Right lobe of liver (tissue), 6 donors: ENCODE measurements around the gene ATRNL1. TPM values are rescaled to one million over a fixed set of nuclear protein-coding genes. Genes with fewer than 3 reads are reported as not detected.
"Not testable (repeated sequence)": the region's sequence is repeated elsewhere in the genome, so short reads cannot be mapped to it uniquely, and the experiment has no call there.

Experiments
- ATAC-seq, 4 donors: fragments of 200-7000 bp; cut with Tn5 transposase; one replicate each; pipeline ENCODE4 v1.9.1; 2020; ENCODE audit warnings: mild to moderate bottlenecking in 4 of 4, moderate library complexity in 4 of 4
- DNase-seq, 3 donors: peaks; one replicate each; pipeline ENCODE4 v3.0.0-alpha.2; 2020
- H3K27ac ChIP-seq, 3 donors: fragments of 200-600 bp; one replicate each; pipeline ENCODE4 v1.8.0; 2022
- H3K27me3 ChIP-seq, 2 donors: fragments of 200-600 bp; one replicate each; pipeline ENCODE4 v1.8.0; 2022
- H3K36me3 ChIP-seq, 4 donors: fragments of 200-600 bp; sonication (generic) in 1 of 4; one replicate each; pipeline versions ENCODE4 v1.5.1 to v1.8.0; 2017 to 2022; ENCODE audit warnings: control low read depth in 1 of 4
- H3K4me1 ChIP-seq, 4 donors: fragments of 200-600 bp; sonication (generic) in 1 of 4; one replicate each; pipeline versions ENCODE4 v1.5.1 to v1.8.0; 2017 to 2022; ENCODE audit warnings: control low read depth in 1 of 4
- H3K4me3 ChIP-seq, 3 donors: fragments of 200-600 bp; one replicate each; pipeline ENCODE4 v1.8.0; 2022
- H3K9me3 ChIP-seq, 4 donors: fragments of 200-600 bp; sonication (generic) in 1 of 4; one replicate each; pipeline versions ENCODE4 v1.5.1 to v1.8.0; 2017 to 2022; ENCODE audit warnings: control low read depth in 1 of 4
- CTCF ChIP-seq, 4 donors: fragments of 200-600 bp in 3 of 4; fragments of 450-650 bp in 1 of 4; IDR thresholded peaks; one replicate each; pipeline versions ENCODE4 v1.5.1 to v1.8.0; 2016 to 2022; ENCODE audit warnings: antibody characterized with exemption in 4 of 4, mild to moderate bottlenecking in 2 of 4
- POLR2A ChIP-seq: fragments of 450-650 bp; IDR thresholded peaks from one replicate; pipeline ENCODE4 v1.6.1; 2017; ENCODE audit warnings: antibody characterized with exemption, mild to moderate bottlenecking
- WGBS: methylation state at CpG from one replicate; pipeline ENCODE4 v1.1.6; 2018; ENCODE audit warnings: low coverage, low lambda C conversion rate; ENCODE audit not compliant: insufficient coverage; ENCODE audit errors: missing lambda C conversion rate; 5-methylcytosine and 5-hydroxymethylcytosine counted together
- intact Hi-C, 2 donors: fragments of 100-400 bp; cut with DNase I; formaldehyde crosslinking; loops; one replicate each; pipeline versions ENCODE4 v1.11.2 to v1.14.1; 2022
- total RNA-seq, 6 experiments: library from RNA; depleted of rRNA in 2 of 6; stranded (reverse); fragments of >200 nt in 2 of 6; fragmentation: NEBNext Ultra II Directional in 3 of 6; extraction: Animal tissue kit (Norgen Biotek cat#: 25700) in 3 of 6; gene quantifications; one replicate each; pipeline versions ENCODE4 v1.1.0 to v1.2.4, GENCODE V29; 2016 to 2023
- donor health status: DM: no; HTN: yes; CAD: no.
- donor health status: DM: no; HTN: no; CAD: no.
- donor health status: DM: no; HTN: no; CAD: no.
- donor health status: DM: no; HTN: yes; CAD: no.
- donor health status: DM: no; HTN: yes; CAD: no.

The ATRNL1 gene
- total RNA-seq, 6 experiments from 2014 or later: 0.81 to 5.3 (median 2.6) TPM

DNA sequence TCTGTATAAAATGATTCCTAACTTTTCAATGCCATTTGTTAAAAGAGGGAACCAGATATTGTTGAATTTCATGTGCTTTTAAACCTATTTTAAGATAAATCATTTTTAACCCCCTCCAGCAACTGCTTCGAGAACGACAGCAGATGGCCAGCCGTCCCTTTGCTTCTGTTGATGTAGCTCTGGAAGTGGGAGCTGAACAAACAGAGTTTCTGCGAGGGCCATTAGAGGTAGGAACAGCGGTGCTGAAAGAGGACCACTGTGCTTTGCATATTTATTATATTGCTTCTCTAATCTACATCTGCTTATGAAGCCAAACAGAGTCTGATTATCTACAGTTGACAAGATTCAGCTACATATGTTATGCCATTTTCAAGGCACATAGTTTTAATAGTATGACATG is 634.0 kb downstream of the ATRNL1 start:
- H3K27me3 ChIP-seq: no peaks in the 10 kb centered on the region
- no peak for ATAC-seq
- H3K9me3 ChIP-seq: no peaks in the 10 kb centered on the region
- H3K27ac ChIP-seq: no peak overlapping the region
- no peaks in the 10 kb centered on the region for H3K4me1 ChIP-seq
- TF ChIP-seq POLR2A (no peak), CTCF (IDR thresholded peaks at IDR 0.05) (no peak)
- H3K36me3 ChIP-seq: no peaks in the 10 kb centered on the region
- no peak for DNase-seq
- no peak overlapping the region for H3K4me3 ChIP-seq
- 85% methylated on average over 5 of the region's 5 CpGs for WGBS
- intact Hi-C loops: no loop called here

- no peaks in the 10 kb centered on the region for H3K27me3 ChIP-seq
- TF ChIP-seq POLR2A (no peak), CTCF (IDR thresholded peaks at IDR 0.05) (no peak)
- intact Hi-C loops: no loop called here
- WGBS: 69% methylated on average over 1 of the region's 1 CpG
- no peak overlapping the region for H3K27ac ChIP-seq
- no peaks in the 10 kb centered on the region for H3K9me3 ChIP-seq
- no peak overlapping the region for H3K4me3 ChIP-seq
- no peaks in the 10 kb centered on the region for H3K36me3 ChIP-seq
- DNase-seq (no peak), ATAC-seq (no peak)
- no peaks in the 10 kb centered on the region for H3K4me1 ChIP-seq
Measured at GRCh38 chr10:115744089-115744488, 650.9 kb downstream of the ATRNL1 start.

- TF ChIP-seq CTCF (IDR thresholded peaks at IDR 0.05) (no peak), POLR2A (no peak)
- Histone ChIP-seq H3K4me1 (no peaks in the 10 kb centered on the region), H3K9me3 (no peaks in the 10 kb centered on the region), H3K27me3 (no peaks in the 10 kb centered on the region), H3K27ac (no peak overlapping the region), H3K4me3 (no peak overlapping the region), H3K36me3 (no peaks in the 10 kb centered on the region)
- DNase-seq (no peak), ATAC-seq (no peak)
- WGBS: 38% methylated on average over 2 of the region's 2 CpGs
- intact Hi-C loops: no loop called here
Measured at GRCh38 chr10:115745943-115746342, 652.8 kb downstream of the ATRNL1 start.

DNA sequence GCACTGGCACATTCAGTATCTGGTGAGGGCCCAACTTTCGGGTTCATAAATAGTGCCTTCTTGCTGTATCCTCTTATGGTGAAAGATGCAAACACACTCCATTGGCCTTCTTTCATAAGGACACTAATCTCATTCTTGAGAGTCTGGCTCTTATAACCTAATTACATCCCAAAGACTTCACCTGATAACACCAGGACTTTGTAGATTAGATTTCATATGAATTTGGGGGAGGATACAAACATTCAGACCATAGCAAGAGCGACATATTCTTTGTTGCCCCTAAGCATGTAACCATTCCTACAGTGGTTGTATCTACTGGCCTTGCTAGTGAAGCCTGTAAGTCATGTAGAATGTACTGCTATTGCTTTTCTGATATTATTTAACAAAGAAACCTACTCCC is 654.6 kb downstream of the ATRNL1 start:
- H3K4me3 ChIP-seq: no peak overlapping the region
- intact Hi-C loops: no loop called here
- ATAC-seq (no peak), DNase-seq (no peak)
- H3K27me3 ChIP-seq: no peaks in the 10 kb centered on the region
- H3K9me3 ChIP-seq: no peaks in the 10 kb centered on the region
- WGBS: 85% methylated on average over 2 of the region's 2 CpGs
- H3K36me3 ChIP-seq: no peaks in the 10 kb centered on the region
- no peaks in the 10 kb centered on the region for H3K4me1 ChIP-seq
- H3K27ac ChIP-seq: no peak overlapping the region
- TF ChIP-seq POLR2A: no peak
- TF ChIP-seq CTCF (IDR thresholded peaks at IDR 0.05): no peak

- H3K27ac ChIP-seq, DNase-seq, ATAC-seq, intact Hi-C loops, H3K4me3 ChIP-seq, H3K9me3 ChIP-seq, H3K36me3 ChIP-seq, H3K4me1 ChIP-seq, H3K27me3 ChIP-seq: not testable (repeated sequence)
- WGBS: 60% methylated on average over 3 of the region's 8 CpGs
Measured at GRCh38 chr10:115758488-115758887, 665.3 kb downstream of the ATRNL1 start.
